Measurements from ENCODE around the gene B3GAT2.

Gene B3GAT2

GRCh38 chr6:70841112-70841511 lies 115.7 kb downstream of the B3GAT2 start:
- DNase-seq (ENCODE audit: low read depth) = no peak

GRCh38 chr6:70839286-70840266 lies 117.3 kb downstream of the B3GAT2 start:
- no peak for DNase-seq (ENCODE audit: low read depth)

DNA sequence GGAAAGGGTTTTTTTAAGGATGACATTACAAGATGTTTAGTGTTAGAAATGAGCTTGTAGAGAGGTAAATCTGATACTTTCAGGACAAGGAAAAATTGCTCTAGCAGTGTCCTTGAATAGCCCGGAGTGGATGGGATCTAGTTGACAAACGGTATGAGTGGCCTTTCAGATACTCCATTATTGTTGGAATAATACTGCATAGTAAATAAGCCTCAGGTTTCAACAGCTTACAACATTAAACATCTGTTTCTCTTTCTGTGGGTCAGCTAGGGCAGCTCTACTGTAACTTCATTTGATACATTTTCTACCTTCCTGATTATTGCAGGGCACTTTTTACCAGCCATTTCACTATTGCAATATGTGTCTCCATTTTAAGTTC lies 118.0 kb downstream of the B3GAT2 start:
- no peak for DNase-seq (ENCODE audit: low read depth)

DNA sequence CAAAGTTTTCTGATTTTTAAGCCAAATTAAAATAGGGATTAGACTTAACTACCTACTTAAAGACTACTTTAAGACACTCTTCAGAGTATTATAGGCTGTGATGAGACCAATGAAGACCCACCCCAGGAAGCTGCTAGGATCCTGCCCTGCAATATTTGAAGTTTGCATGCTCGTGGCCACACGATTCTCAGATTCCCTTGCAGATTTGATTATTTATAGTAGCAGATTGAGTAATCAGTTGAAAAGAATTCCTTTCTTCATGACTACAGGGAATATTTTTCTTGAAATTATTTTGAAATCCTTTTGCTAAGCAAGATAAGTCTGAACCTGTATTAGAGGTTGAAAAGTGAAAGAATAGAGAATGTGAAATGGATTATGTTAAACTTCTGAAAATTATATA lies 122.3 kb downstream of the B3GAT2 start:
- DNase-seq (ENCODE audit: low read depth) = no peak

DNA sequence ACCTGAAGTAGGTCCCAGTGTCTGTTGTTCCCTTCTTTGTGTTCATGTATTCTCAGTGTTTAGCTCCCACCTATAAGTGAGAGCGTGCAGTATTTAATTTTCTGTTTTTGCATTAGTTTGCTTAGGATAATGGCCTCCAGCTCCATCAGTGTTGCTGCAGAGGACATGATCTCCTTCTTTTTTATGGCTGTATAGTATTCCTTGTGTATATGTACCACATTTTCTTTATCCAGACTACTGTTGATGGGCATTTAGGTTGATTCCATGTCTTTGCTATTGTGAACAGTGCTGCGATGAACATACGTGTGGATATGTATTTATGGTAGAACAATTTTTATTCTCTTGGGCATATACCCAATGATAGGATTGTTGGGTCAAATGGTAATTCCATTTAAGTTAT lies 125.4 kb downstream of the B3GAT2 start:
- DNase-seq (ENCODE audit: low read depth) = no peak

DNA sequence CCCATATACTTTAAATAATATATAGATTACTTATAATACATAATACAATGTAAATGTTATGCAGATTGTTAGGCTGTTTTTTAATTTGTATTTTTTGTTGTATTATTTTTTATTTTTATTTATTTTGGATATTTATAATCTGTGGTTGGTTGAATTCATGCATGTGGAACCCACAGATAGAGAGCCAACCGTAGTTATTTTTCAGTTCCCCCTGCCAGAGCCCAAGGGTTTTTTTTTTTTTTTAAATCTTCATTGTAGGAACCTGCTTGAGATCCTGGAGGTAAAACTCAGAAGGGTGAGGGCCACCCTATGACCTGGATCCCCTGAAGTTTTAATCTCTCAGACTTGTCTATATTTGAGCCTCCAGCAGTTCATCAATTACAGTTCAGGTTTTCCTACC lies 133.2 kb downstream of the B3GAT2 start:
- no peak for DNase-seq (ENCODE audit: low read depth)

DNA sequence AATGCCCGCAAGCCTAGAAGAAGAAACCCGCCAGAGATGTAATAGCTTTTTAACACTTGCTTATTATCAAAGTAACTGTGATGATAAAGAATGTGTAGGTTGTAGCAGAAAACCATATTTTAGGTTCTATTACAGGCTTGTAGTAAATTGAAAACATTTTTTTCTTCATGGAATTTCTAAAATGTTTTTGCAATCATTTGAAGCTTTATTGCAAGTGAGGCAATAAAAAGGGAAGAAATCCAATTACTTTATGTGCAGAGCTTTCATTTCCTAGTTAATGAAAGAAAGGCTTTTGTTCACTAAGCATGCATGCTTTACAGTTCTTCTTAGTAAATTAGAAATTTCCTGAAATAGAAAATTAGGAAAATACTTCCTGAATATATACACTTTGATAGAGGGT lies 135.1 kb downstream of the B3GAT2 start:
- DNase-seq (ENCODE audit: low read depth) = no peak

- DNase-seq (ENCODE audit: low read depth) = no peak
These were observed 136.1 kb downstream of the B3GAT2 start for GRCh38 chr6:70820778-70821177.

DNA sequence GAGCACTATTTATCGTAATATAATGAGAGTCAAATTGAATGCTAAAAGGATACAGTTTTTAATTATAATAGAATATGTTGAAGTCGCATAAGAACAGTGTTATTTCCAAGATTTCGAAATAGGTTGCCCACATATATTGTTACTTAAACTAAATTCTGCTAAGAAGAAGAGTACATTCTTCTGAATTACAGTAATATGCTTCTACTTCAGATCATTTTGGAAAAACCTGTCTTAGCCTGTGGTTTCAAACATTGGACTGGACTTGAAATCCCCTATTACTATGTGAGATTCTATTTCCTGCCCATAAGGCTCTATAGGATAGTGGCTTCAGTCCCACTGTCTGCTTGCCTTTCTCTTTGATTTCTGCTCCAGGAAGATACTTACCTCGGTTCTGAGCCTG lies 137.2 kb downstream of the B3GAT2 start:
- DNase-seq (ENCODE audit: low read depth) = no peak

DNA sequence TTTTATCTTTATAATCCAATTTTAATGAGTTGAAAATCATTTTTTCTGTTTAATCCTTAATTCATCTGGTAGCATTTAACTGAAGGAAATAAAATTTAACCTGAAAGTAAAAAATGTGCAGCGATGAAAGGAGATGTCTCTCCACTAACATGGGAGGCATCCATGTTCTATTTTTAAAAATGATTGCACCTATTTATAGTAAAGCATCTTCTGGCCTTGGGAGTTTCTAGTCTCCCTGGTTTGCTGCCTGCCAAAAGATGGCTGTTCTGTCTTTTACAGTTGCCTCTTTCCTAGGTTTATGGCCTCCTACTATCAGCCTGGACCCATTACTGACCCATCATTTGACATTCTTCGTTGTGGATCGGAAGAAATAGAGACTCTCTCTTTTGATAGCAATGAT lies 143.0 kb downstream of the B3GAT2 start:
- DNase-seq (ENCODE audit: low read depth) = no peak

DNA sequence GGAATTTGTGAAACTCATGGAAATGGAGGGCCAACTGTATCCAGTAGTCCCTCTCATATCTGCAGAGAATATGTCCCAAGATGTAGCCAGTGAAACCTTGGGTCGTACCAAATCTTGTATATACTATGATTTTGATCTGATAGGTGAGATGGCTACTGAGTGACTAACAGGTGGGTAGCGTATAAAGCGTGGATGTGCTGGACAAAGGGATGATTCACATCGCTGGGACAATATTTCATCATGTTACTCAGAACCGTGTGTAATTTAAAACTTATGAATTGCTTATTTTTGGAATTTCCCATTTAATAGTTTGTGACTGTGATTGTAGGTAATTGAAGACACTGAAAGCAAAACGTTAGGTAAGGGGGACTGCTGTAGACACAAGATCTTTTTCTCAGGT lies 145.1 kb downstream of the B3GAT2 start:
- no peak for DNase-seq (ENCODE audit: low read depth)

All from non-pigmented ciliary epithelial cell (primary cell).